NCI-H446 (cell line): ENCODE data around the gene DOK7.

Experiments used
- DNase-seq, 2 experiments: peaks; one replicate each; lab custom pipeline; 2025; lab: John Stamatoyannopoulos, UW

DOK7 gene

DNA sequence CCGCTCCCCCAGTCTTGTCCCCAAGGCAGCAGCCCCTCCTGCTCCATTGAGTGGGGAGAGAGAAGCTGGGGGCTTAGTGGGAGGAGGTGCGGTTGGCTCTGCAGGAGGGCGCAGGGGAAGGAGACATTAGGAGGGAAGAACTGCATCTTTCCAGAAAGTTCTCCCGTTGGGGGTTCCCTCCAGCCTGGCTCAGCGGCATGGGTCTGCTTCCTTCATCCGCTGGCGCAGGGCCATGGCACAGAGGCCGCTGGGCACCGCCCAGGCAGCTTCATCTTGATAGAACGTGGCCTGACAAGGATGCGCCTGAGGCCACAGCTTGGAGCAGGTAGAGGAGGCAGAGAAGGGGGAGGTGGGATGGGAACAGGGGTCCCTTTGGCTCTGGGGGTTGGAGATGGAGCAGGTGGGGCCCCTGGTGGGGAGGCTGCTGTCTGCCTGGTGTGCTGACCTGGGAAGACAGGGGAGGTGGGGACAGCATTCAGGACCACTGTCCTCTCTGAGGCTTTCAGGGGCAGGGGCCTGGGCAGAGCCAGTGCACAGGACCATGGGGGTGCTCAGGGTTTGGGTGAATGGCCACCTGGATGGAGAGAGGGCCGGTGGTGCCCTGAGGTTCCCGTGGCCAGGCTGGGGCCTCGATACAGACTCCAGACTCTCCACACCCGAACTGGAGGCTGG, 12.1 kb downstream of the DOK7 start:
- no peak for DNase-seq

DNA sequence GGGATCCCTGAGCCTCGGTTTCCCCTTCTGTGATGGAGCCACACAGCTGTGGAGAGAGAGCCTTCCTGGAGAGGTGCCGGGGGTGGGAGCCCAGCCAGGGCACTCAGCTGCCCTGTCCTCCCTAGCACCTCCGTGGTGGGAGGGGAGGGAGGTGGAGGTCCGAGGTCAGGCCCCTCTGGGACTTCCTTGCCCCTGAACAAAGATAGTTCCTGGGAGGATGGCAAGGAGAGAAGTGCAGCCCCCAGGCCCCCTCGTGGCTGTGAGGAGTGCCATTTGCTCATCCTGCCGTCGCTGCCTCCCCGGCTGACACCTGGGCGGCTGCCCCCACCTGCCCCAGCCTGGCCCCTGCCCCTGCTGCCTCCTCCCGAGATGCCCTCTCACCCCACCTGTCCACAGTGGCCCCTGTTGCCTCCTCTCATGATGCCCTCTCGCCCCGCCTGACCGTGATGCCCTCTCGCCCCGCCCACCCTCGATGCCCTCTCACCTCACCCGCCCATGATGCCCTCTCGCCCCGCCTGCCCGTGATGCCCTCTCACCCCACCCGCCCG, 12.7 kb downstream of the DOK7 start:
- DNase-seq = no peak

DNA sequence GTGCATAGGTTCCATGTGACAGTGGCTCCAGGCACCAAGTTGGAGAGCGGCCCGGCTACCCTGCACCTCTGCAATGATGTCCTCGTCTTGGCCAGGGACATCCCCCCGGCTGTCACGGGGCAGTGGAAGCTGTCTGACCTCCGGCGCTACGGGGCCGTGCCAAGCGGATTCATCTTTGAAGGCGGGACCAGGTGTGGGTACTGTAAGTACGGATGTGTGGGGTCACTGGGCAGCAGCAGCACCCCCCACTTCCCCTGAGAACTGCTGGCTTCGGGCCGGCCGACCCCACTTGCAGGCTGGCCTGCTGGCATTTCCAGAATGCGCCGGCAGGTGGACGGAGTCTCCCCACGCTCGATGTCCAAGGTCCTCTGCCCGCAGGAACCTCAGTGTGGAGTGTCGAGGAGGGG, 13.2 kb downstream of the DOK7 start:
- no peak for DNase-seq

DNA sequence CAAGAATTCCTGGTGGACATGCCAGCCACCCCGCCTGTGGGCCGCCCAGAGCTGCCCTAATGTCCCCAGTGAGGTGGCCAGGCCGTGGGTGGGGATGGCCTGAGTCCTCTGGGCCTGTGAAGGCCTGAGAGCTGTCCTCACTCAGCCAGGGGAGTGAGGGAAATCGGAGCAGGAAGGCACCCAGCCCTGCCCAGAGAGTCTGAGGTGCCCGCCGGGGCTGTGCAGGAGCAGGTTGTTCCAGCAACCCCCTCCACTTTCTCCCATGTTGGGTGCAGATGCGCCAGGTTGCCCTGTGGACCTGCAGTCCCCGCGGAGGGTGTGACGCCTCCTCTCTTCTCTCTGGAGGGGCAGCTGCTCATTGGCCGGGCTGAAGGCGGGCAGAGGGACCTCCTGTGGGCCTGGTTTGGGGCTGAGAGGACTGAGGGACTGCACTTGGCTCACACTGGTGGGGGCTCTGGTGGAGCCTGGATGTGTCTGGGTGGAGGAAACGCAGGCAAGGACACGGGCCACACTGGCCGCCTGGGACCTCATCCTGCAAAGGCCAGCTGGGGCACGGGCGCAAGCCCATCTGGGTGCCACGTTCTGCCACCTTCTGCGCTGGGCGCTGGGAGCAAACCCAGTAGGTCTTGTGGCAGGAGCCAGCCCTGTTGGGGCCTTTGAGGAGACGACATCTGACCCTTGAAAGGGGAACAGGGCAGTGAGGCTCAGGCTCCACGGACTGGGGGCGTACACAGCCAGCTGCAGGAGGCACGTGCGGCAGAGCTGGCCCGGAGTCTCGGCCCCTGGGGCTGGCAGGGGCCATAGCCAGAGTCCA, 14.0 kb downstream of the DOK7 start:
- no peak for DNase-seq

DNA sequence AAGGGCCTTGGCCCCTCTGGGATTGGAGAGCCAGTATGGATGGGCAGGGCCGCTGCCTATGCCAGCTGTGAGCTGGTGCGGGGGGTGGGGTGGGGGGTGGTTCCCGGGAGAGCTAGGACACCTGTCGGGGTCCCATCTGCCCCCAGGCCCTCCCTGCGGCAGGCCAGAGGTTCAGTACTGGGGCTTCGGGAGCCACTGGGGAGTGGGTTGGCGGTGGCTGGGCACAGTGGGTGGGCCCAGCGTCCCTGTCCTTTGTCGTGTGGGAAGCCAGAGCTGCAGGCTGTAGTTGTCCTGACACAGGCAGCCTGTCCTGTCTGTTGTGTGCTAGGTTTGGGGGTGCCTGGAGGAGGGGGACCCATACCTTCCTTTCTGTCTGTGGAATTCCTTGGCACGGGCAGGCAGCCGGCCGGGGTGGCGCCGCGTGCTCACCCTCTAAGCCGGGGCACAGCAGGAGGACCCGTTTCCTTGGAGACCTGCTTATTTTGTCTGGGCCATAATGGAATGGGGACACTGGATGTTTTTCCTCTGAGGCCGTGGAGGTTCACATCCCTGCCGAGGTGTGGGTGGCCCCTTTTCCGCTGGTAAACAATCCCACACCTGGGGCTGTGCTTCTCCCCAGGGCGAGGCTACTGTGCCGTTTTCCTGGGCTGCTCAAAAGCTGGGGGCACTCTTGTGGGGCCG, 14.8 kb downstream of the DOK7 start:
- no peak for DNase-seq

DNA sequence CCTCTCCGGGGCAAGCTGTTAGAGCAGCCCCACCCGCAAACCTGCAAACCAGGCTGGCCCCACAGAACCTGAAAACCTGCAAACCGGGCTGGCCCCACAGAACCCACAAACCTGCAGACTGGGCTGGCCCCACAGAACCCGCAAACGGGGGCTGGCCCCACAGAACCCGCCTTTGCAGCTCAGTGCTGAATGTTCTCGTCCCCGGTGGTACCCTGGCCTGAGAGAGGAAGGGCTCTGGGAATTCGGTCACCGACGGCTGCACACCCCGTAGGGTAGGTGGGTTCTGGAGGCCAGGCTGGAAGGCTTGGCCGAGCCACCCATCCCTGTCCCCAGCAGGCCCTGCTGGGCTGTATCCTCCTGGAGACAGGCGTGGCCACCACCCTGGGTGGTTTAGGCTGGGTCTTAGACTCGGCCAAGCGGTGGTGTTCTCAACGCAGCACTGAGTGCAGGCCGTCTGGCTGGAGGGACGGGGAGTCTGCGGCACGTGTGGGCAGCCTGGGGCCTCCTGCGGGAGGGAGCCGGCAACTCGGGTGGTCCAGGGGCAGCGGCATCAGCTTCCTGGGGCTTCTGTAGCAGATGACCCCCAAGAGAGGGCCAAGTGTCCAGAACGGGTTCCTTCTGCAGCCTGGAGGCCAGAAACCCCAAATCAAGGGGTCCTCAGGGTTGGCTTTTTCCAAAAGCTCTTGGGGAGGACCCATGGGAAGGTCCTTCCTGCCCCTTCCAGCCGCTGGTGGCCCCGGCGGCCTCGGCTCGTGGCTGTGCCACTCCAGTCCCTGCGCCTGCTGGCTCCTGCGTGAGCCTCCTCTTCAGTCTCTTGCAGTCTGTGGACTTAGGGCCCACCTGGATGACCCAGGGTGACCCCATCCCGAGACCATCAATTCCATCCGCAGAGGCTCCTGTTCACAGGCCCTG, 15.6 kb downstream of the DOK7 start:
- no peak for DNase-seq

GRCh38 chr4:3479358-3480101, 16.4 kb downstream of the DOK7 start:
- DNase-seq = no peak

GRCh38 chr4:3480528-3481112, 17.5 kb downstream of the DOK7 start:
- DNase-seq = peak in 1 of 2 experiments; percentile 60

DNA sequence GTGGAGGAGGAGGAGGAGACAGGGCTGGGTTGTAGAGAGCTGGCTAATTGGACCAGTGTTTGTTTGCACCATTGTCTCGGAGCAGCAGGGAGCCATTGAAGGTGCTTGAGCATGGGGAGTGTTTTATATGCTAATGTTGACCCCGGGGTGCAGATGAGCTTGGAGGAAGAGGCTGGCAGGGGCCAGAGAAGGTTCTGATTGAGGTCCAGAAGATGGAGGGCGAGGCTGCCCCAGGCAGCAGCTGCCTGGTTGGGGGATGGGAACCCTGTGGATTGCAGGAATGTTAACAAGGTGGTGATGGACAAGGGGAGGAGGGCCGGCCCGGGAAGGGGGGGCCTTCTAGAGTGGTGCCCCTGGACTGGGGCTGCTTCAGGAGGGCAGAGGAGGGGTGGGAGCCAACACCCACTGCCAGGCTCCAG, 18.0 kb downstream of the DOK7 start:
- DNase-seq = no peak

- no peak for DNase-seq
These were observed 18.8 kb downstream of the DOK7 start for GRCh38 chr4:3481783-3482393.

GRCh38 chr4:3482707-3483106, 19.6 kb downstream of the DOK7 start:
- no peak for DNase-seq

DNA sequence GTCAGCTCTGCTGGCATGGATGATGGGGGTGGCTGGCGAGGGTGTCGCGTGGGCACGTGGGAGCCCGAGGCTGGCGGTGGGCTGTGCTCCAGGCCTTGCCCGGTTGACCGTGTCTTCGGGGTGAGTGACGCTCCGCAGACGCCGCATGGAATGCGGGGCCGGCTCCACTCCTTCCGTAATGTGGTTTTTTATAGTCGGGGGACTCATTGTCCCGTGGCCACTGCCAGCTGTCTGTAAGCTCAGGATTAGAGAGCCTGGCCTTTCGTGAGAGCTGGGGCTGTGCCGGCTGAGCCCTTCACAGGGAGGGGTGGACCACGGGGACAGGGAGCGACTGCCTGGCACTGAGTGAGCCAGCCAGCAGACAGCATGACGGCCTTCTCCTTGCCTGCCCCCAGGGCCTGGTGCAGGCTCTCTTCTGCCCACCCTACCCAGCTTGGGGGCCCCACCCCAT, 20.4 kb downstream of the DOK7 start:
- no peak for DNase-seq

DNA sequence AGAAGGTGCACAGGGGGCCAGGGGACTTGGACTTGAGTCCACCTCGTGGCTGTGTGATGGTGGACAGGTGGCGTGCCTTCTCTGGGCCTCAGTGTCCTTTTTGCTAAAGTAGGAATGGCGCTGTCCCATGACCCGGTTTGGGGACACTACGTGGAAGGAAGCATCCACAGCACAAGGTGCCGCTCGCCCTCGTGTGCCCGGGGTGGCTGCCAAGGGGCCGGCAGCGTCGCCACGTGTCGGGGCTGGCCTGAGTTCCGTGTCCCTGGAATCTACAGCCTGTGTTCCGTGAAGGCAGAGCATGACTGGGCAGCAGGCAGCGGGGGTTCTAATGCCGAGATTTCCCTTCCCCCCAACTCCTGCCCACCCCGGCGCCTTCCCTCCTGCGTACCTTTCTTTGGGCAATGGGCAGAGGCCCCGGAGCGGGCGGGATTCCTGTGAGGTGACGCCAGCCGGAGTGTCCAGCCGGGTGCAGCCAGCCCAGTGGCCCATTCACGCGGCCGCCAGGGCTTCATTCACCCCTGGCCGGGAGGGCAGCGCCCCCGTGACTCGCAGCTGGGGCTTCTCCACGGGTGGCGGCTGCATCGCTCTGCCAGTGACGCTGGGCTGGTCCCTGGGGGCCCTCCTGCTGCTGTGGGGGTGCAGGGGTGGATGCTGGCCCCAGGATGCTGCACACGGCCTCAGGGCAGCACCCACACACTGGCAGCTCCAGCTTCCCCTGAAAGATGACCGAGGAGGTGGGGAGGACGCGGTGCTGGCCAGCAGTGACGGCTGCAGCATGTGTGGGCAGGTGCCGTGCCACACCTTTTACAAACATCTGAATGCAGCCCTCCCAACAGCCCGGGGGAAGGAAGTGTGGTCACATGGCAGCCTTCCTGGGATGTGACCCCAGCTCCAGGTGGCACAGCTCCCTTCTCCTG, 21.2 kb downstream of the DOK7 start:
- DNase-seq = no peak

DNA sequence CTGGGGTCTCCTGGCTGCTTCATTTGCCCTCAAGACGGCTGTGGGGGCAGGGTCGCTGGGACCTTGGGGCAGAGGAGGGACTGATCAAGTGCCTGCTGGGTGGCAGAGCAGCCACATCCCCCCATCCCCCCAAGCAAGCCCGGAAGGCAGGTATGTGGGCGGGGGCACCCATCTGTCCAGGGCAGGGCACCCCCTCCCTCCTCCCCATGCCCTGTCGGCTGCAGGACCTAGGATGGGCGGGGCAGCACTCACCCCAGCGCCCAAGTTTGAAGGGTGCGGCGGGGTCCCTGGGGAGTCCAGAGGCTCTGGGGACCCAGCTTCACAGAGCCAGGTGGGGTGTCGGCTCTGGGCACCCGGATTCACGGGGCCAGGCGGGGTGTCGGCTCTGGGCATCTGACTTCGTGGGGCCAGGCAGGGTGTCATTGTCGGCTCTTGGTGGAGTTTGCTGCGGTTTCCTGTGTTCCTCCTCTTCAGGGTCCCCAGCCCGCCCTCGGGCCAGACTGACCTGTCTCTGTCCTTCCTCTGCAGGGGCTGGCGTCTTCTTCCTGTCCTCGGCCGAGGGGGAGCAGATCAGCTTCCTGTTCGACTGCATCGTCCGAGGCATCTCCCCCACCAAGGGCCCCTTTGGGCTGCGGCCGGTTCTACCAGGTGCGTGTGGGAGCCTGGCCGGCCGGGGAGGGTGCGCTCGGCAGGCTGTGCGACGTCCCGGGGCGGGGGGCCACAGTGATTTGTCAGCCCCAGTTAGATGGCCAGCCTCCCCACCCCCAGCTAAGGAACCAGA, 22.1 kb downstream of the DOK7 start:
- no peak for DNase-seq

- DNase-seq = no peak
These were observed 22.9 kb downstream of the DOK7 start for GRCh38 chr4:3485886-3486540.

- DNase-seq = no peak
These were observed 23.7 kb downstream of the DOK7 start for GRCh38 chr4:3486541-3487540.
